Osteoblast (primary cell): ENCODE measurements around the gene TUBGCP6. TPM values are rescaled to one million over a fixed set of nuclear protein-coding genes. Genes with fewer than 3 reads are reported as not detected.

Experiments used
- DNase-seq: peaks from one replicate; pipeline ENCODE4 v3.0.0; 2011; ENCODE audit warnings: low spot score, mixed read lengths; ENCODE audit not compliant: insufficient read length; ENCODE audit errors: missing footprints
- H2AFZ ChIP-seq: 2 replicates; pipeline ENCODE4 v1.6.0; 2011; ENCODE audit warnings: mild to moderate bottlenecking, low read length
- H3K27ac ChIP-seq: 2 replicates; pipeline ENCODE4 v1.5.1; 2011; ENCODE audit warnings: mild to moderate bottlenecking, low read depth, low read length, moderate library complexity
- H3K27me3 ChIP-seq: 2 replicates; pipeline ENCODE4 v1.6.0; 2012; ENCODE audit warnings: mild to moderate bottlenecking, control low read depth, inconsistent platforms, low read length, moderate library complexity; ENCODE audit not compliant: insufficient read depth
- H3K36me3 ChIP-seq: 2 replicates; pipeline ENCODE4 v1.5.1; 2011; ENCODE audit warnings: mild to moderate bottlenecking, low read length, control low read depth, moderate library complexity; ENCODE audit not compliant: insufficient read depth
- H3K4me1 ChIP-seq: 2 replicates; pipeline ENCODE4 v1.5.1; 2011; ENCODE audit warnings: mild to moderate bottlenecking, low read length, control low read depth, moderate library complexity; ENCODE audit not compliant: insufficient read depth
- H3K4me2 ChIP-seq: 2 replicates; pipeline ENCODE4 v1.6.0; 2011; ENCODE audit warnings: mild to moderate bottlenecking, low read length; ENCODE audit not compliant: insufficient read depth
- H3K4me3 ChIP-seq: fragments of 200-600 bp; sonication (generic); 3 replicates; pipeline ENCODE4 v1.5.1; 2012; ENCODE audit warnings: mild to moderate bottlenecking, low read length, inconsistent platforms; ENCODE audit not compliant: insufficient read depth
- H3K79me2 ChIP-seq: 2 replicates; pipeline ENCODE4 v1.6.0; 2012; ENCODE audit warnings: mild to moderate bottlenecking, low read length, control low read depth, inconsistent platforms; ENCODE audit not compliant: insufficient read depth
- H3K9me3 ChIP-seq: 2 replicates; pipeline ENCODE4 v1.5.1; 2011; ENCODE audit warnings: low read depth, low read length, control low read depth
- H4K20me1 ChIP-seq: 2 replicates; pipeline ENCODE4 v1.6.0; 2012; ENCODE audit warnings: mild to moderate bottlenecking, low read length, control low read depth; ENCODE audit not compliant: insufficient read depth
- total RNA-seq: library from RNA; depleted of rRNA; stranded (reverse); fragments of >200 nt; gene quantifications from 2 replicates; pipeline ENCODE4 v1.2.3, GENCODE V29; 2012
- TF ChIP-seq, protein P1 (sequence below): IDR thresholded peaks from 2 replicates; pipeline ENCODE4 v1.5.1; 2011; ENCODE audit warnings: mild to moderate bottlenecking, low read depth, low read length, moderate library complexity; ENCODE audit errors: extremely low read depth

TUBGCP6 gene
- total RNA-seq, 1 donor = 28.2 TPM

- TF ChIP-seq, protein P1, sequence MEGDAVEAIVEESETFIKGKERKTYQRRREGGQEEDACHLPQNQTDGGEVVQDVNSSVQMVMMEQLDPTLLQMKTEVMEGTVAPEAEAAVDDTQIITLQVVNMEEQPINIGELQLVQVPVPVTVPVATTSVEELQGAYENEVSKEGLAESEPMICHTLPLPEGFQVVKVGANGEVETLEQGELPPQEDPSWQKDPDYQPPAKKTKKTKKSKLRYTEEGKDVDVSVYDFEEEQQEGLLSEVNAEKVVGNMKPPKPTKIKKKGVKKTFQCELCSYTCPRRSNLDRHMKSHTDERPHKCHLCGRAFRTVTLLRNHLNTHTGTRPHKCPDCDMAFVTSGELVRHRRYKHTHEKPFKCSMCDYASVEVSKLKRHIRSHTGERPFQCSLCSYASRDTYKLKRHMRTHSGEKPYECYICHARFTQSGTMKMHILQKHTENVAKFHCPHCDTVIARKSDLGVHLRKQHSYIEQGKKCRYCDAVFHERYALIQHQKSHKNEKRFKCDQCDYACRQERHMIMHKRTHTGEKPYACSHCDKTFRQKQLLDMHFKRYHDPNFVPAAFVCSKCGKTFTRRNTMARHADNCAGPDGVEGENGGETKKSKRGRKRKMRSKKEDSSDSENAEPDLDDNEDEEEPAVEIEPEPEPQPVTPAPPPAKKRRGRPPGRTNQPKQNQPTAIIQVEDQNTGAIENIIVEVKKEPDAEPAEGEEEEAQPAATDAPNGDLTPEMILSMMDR = no peak
- Histone ChIP-seq H3K27ac (no peak overlapping the region), H3K9me3 (no peaks in the 10 kb centered on the region), H3K79me2 (peaks cover 4% of the 10 kb centered on the region), H3K27me3 (no peaks in the 10 kb centered on the region), H3K36me3 (peaks cover 62% of the 10 kb centered on the region), H3K4me2 (no peak overlapping the region), H3K4me1 (no peaks in the 10 kb centered on the region), H3K4me3 (no peak overlapping the region), H4K20me1 (peaks cover 17% of the 10 kb centered on the region), H2AFZ (no peak overlapping the region)
- DNase-seq = peak; percentile 77
Observed at GRCh38 chr22:50219800-50220602, 24.8 kb downstream of the TUBGCP6 start.

DNA sequence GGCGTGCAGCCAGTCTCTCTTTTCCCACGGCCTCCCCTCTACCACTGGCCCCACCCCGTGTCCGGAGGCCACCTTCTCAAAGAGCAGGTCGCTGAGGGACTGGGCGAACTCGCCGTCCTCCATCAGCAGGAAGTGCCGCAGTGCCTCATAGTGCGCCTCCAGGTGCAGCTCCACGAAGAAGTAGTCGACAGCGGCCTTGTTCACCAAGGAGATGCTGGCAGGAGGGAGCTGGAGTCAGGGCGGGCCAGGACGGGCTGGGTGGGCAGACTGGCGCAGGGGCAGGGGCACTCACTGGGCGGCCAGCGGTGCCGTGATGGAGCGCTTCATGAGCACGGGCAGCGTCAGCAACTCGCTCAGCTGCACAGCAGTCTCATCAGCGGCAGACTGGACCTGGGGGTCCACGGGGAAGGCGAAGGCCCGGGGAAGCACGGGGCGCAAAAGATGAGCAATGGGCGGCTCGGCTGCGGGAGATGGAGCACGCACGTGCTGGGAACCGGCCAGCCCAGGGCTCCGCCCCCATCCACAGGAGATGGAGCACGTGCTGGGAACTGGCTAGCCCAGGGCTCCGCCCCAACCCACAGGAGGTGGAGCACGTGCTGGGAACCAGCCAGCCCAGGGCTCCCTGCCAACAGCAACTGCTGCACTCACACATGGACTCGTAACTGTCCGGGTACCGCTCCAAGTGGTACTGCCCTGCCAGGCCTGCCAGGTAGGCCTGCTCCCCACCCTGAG lies 25.7 kb downstream of the TUBGCP6 start:
- no peak overlapping the region for H2AFZ ChIP-seq

DNA sequence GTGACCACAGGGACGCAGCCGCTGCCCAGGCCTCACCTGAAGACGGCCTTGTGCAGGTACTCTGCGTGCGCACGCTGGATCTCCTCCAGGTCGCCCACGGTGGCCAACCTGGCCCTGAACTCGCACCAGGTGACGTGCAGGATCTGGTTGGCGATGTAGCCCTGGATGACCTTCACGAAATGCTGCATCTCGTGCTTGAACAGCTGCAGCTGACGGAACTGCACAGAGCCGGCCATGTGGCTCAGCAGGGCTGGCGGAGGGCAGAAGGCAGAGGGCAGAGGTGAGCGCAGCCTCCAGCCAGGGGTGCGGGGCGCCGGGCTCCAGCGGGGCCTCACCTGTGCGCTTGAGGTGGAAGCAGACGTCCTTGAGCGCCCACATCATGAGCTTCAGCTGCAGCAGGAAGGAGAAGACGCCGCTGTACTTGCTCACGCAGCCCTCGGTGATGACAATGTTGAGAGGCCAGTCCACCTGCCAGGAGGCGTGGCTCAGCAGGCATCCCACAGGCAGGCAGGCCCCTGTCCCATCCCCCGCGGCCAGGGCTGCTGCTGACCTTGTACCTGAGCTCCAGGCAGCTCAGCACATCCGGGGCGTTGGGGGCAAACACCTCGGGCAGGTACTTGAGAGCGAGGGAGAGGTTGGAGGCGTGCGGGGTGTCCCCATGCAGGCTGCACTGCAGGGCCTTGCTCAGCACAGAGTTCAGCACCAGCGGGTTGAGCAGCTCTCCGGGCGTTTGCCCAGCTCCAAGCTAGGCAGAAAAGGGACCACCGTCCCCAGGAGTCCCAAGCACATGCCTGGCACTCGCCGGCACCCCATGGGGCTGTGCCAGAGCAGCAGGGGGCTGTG lies 26.4 kb downstream of the TUBGCP6 start:
- Histone ChIP-seq H3K4me3 (no peak overlapping the region), H2AFZ (no peak overlapping the region), H3K79me2 (peaks cover 15% of the 10 kb centered on the region), H3K27me3 (no peaks in the 10 kb centered on the region), H3K4me2 (no peak overlapping the region), H3K27ac (no peak overlapping the region), H4K20me1 (peaks cover 21% of the 10 kb centered on the region), H3K4me1 (no peaks in the 10 kb centered on the region), H3K9me3 (no peaks in the 10 kb centered on the region), H3K36me3 (peaks cover 65% of the 10 kb centered on the region)
- DNase-seq = no peak
- TF ChIP-seq, protein P1 = no peak

More for the DNA sequence above, 25.7 kb downstream of the TUBGCP6 start:
- TF ChIP-seq, protein P1 = no peak
- DNase-seq = peak; percentile 96
- H3K27me3 ChIP-seq = no peaks in the 10 kb centered on the region
- H4K20me1 ChIP-seq = peaks cover 20% of the 10 kb centered on the region
- no peak overlapping the region for H3K4me2 ChIP-seq
- H3K27ac ChIP-seq = no peak overlapping the region
- no peaks in the 10 kb centered on the region for H3K9me3 ChIP-seq
- peaks cover 64% of the 10 kb centered on the region for H3K36me3 ChIP-seq
- H3K4me1 ChIP-seq = no peaks in the 10 kb centered on the region
- H3K79me2 ChIP-seq = peaks cover 10% of the 10 kb centered on the region
- no peak overlapping the region for H3K4me3 ChIP-seq
